Glomerular visceral epithelial cell (primary cell): ENCODE data around the gene XIRP1.
"Not testable (repeated sequence)": the region's sequence is repeated elsewhere in the genome, so short reads cannot be mapped to it uniquely, and the experiment has no call there.

Experiments
- DNase-seq: peaks from one replicate; pipeline ENCODE4 v3.0.0-alpha.2; 2016; ENCODE audit errors: extremely low spot score

The XIRP1 gene

DNA sequence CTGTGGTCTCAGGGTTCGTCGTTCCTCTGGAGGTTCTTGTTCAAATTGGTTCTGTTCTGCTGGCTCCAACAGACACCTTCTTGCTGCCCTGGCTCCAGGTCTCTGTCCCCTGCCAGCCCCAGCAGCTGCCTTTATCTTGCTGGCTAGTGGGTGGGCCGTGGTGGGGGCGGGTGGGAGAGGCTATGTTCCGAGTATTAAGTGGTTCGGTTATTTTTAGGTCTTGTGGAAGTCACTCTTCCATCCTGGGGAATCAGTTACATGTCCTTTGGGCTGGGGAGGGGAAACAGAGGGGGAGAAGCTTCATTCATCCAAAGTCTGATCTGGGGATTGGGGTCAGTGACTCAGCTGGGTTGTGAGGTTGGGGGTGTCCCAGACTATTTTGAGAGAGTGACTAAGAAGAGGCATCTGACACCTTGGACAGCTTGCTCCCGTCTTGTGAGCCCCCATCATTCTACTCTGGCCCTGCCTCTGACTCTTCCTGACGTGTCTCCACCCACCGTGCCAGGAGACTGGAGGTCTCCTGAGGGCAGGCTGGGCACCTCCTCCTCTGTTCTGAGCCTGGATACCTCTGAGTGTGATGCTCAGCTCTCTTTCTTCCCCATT lies at the start of gene XIRP1:
TSS of gene XIRP1 (minus strand) at position 106 of the 603 bp plus-strand sequence. CDS start 3,150 bp downstream, outside the sequence.
- no peak for DNase-seq

GRCh38 chr3:39241561-39241960 lies 49.2 kb upstream of the XIRP1 start:
- no peak for DNase-seq

DNA sequence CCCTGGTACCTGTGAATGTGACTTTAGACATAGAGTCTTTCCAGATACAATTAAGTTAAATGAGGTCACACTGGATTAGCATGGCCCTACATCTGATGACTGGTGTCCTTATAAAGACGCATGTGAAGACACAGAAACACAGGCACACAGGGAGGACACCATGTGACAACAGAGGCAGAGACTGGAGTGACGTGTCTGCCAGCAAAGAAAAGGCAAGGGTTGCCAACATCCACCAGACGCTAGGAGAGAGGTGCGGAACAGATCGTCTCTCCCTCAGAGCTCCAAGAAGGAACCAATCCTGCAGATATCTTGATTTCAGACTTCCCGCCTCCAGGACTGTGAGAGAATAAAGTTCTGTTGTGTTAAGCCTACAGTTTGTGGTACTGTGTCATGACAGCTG lies 44.6 kb upstream of the XIRP1 start:
- no peak for DNase-seq

GRCh38 chr3:39234651-39235050 lies 42.3 kb upstream of the XIRP1 start:
- DNase-seq: no peak

- DNase-seq: no peak
Measured at GRCh38 chr3:39232859-39233258, 40.5 kb upstream of the XIRP1 start.

GRCh38 chr3:39230453-39230852 lies 38.1 kb upstream of the XIRP1 start:
- DNase-seq: no peak

DNA sequence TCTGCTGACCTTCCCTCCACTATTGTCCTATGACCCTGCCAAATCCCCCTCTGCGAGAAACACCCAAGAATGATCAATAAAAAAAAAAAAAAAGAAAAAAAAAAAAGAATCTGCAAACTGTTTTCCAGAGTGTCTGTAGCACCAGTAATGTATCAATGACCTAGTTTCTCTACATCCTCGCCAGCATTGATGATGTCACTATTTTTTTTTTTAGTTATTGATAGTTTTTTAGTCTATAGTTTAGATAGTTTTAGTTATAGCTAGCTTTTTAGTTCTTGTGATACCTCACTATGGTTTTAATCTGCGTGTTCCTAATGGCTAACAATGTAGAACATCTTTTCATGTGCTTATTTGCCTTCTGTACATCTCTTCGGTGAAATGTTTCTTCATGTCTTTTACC lies 36.1 kb upstream of the XIRP1 start:
- no peak for DNase-seq

DNA sequence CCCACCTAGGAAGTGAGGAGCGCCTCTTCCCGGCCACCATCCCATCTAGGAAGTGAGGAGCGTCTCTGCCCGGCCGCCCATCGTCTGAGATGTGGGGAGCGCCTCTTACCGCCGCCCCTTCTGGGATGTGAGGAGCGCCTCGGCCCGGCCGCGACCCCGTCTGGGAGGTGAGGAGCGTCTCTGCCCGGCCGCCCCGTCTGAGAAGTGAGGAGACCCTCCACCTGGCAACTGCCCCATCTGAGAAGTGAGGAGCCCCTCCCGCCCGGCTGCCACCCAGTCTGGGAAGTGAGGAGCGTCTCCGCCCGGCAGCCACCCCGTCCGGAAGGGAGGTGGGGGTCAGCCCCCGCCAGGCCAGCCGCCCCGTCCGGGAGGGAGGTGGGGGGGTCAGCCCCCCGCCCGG lies 35.2 kb upstream of the XIRP1 start:
- not testable (repeated sequence) for DNase-seq

DNA sequence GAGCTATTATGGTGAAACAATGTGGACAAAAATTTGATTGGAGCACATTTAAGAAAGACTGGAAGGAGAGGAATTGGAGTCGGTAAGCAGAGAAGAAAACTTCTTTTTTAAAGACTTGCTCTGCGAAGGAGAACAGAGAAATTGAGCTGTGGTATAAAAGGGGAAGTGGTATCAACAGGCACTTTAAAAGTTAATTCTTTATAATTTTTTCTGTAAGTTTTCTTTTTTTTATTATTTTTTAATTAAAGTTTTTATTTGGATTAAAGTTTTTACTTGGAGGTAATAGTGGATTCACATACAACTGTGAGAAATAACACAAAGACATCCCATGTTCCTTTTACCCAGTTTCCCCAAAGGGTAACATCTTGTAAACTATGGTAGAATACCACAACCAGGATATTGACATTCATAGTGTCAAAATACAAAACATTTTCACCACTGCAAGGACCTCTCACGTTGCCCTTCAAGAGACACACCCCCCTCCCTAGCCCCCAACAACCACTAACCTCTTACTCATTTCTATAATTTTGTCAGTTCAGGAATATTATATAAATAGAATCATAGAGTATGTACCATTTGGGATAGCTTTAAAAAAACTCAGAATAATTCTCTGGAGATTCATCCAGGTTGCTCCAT lies 33.8 kb upstream of the XIRP1 start:
- no peak for DNase-seq

- DNase-seq: no peak
Measured at GRCh38 chr3:39224288-39224687, 31.9 kb upstream of the XIRP1 start.

- no peak for DNase-seq
Measured at GRCh38 chr3:39222939-39223338, 30.5 kb upstream of the XIRP1 start.

GRCh38 chr3:39222462-39222861 lies 30.1 kb upstream of the XIRP1 start:
- no peak for DNase-seq

GRCh38 chr3:39221141-39221530 lies 28.7 kb upstream of the XIRP1 start:
- no peak for DNase-seq

GRCh38 chr3:39220407-39221140 lies 28.2 kb upstream of the XIRP1 start:
- DNase-seq: no peak

- no peak for DNase-seq
Measured at GRCh38 chr3:39219702-39220101, 27.3 kb upstream of the XIRP1 start.

GRCh38 chr3:39216176-39216790 lies 23.9 kb upstream of the XIRP1 start:
- DNase-seq: no peak

GRCh38 chr3:39213613-39214012 lies 21.2 kb upstream of the XIRP1 start:
- no peak for DNase-seq

DNA sequence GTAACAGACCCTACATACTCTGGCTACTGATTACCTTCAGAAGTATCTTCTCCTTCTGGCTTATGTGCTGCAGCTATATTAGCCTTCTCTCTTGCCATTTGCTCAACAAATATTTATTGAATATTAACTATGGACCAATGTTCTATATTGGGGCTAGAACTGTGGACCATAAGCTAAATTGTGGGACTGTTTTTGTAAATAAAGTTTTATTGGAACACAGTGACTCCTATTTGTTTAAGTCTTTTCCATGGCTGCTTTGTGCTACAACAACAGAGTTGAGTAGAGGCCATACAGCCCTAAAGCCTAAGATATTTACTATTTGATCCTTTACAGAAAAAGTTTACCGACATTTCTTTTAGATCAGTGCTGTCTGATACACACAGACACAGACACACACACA lies 20.3 kb upstream of the XIRP1 start:
- DNase-seq: no peak

- no peak for DNase-seq
Measured at GRCh38 chr3:39211332-39212130, 19.1 kb upstream of the XIRP1 start.

DNA sequence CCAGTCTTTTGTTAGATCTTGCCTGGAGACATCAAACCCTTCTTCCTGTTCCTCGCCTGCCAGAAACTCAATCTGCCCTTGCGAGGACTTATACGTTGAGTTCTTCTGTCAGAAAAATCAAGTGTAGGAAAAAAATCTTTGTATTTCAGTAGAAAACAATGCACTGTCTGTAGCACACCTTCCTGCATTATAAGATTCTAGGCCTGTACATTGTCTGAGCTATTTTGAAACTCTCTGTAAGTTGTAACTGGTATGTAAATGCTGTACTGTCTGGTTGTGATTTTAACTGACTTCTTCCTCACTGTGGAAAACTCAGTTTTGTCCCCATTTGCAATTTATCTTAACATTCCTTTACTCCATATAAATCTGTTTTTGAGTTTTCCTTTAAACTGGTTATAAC lies 17.7 kb upstream of the XIRP1 start:
- DNase-seq: no peak

DNA sequence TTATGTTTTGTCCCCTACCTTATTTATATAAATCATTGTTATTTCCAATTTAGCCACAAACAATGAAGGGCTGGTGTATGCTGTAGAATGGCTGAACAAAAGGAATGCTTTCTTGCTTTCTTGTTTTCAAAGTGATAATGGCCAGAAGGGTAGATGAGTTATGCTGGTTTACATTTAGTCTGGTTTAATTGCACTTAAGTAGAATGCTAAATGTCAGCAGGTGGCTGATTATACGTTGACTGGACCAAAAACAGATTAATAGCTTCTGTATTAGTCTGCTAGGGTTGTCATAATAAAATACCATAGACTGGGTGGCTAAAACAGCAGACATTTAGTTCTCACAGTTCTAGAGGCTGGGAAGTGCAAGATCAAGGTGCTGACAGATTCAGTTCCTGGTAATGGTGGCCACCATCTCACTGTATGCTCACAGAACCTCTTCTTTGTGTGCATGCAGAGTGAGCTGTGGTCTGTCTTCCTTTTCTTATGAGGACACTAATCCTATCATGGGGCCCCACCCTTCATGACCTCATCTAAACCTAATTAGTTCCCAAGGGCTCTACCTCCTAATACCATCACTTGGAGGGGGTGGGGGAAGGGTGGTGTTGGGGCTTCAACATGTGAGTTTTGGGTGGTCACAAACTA lies 17.1 kb upstream of the XIRP1 start:
- DNase-seq: no peak
